Occipital lobe (tissue), 2 donors: ENCODE results near the gene ANG. TPM values are rescaled to one million over a fixed set of nuclear protein-coding genes. Genes with fewer than 3 reads are reported as not detected.

Experiments
- DNase-seq: peaks from one replicate; lab custom pipeline; 2025; lab: John Stamatoyannopoulos, UW
- total RNA-seq: library from RNA; depleted of rRNA; stranded (reverse); fragments of >200 nt; gene quantifications from one replicate; pipeline ENCODE4 v1.2.3, GENCODE V29; 2014

Gene ANG
- total RNA-seq, 1 donor from 2014 or later = 0.16 TPM

DNA sequence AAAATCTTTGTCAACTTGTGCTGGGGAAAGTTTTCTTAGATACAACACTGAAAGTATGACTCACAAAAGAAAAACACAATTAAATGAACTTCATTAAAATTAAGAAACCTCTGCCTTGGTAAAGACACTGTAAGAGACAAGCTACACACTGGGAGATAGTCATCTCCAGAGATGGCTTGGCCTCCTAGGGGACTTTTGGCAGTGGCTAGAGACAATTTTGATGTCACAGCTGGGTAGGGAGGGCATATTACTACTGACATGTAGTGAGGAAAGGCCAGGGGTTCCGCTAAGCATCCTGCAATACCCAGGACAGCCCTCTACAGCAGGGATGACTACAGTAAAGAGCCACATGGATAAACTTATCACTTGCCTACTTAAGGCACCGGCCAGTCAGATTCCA, 12.9 kb upstream of the ANG start:
- DNase-seq = no peak

DNA sequence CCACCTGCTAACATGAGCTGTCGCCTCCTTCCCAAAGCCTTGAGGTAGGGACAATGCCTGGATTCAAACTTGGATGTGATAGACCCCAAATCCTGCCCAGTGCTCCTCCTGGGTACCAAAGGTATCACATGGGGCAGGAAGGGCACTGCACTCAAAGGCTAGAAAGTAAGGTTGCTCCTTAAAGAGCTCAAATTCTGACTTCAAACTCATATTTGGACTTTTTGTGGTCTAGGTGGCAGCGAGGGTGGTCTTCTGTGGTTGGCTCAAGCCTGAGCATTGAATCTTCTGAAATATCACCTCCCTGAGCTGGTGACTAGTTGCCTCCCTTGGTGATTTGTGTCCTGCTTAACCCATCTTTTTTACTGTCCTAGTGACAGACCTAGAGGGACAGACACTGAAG, 12.5 kb upstream of the ANG start:
- DNase-seq = no peak

DNA sequence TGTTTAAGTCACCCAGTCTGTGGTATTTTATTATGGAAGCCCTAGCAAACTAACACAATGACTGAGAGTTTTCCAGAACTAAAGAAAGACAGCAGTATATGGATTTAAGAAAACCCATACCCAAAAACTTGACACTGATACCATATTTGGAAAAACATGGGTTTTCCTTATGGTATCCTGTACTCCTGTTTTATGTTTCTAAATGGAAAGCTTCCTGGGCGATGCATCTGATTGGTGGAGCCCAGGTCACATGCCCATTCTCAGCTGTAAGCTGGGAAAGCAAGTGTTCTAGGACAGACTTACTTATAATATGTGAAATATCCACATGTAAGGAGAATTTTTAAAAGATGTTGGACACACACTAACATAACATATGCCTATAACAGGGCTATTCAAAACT, 8.7 kb upstream of the ANG start:
- DNase-seq = no peak

DNA sequence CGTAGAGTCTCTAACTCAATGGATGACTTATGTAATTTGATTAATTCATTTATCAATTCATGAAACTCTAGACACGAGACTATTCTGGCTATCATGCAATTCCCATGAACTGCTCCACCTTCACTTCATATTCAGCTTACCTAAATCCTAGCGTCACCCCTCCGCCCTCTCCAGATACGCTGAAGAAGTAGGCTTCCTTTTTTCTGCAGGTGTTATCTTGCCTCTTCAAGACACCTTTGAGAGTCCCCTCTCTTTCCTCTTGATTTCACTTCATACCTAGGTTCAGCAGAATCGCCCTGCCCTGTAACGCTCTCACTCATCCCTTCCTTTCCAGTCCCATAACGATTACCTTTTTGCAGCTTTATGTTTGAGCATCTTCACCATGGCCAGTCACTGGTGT, 8.2 kb upstream of the ANG start:
- no peak for DNase-seq

DNA sequence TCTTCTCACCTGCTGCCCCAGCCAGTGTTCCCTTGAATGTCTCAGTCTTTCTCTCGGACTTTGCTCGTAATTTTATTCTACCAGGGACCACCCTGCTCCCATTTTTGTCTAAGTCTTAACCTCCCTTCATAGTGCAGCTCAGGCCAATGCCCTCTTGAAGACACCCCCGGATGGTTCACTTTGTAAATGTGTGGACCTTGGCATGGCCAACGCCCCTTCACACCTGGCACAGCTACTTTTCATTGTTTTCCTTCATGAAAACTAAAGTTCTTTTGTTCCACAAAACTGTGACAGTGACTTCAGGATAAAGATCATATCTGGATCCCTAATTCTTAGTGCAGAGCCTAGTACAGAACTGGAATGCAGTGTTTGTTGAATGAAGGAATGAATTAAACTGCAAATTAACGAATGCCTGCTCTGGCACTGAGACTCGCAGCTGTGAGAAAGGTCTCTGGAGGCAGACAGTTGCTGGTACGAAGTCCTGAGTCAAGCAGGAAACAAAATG, 7.7 kb upstream of the ANG start:
- DNase-seq = no peak

DNA sequence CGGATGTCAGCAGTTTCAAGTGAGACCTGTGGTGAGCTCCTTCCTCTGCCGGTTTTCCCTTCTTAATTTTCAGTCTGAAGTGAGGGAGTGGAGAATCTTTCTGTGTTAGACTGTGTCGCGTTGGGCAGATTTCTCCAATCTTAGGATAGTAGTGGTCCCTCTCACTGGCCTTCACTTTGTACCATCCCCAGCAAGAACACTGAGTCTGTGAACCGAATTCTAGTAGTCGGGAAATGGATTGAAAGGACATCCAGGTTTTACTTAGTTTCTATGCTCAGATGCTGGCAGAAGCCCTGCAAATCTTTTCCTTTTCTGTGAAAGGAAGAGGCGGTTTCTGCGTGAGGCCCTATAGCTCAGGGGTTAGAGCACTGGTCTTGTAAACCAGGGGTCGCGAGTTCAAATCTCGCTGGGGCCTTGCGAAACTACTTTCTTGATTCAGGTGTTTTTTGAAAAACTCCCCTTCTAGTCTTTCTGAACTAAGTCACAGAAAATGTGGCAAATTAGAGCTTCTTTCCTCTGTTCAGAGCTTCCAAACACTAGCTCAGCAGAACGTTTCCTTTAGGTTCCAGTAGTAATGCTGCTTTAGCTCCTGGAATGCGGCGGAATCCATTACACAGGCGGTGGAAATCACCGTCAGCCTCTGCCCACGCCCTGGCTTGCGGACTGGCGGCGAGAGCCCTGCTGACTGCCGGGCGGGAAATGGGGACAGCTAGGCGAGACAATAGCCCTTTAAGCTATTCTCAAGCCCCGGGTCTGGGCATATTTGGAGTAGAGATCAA, 7.0 kb upstream of the ANG start:
- DNase-seq = peak; percentile 59

DNA sequence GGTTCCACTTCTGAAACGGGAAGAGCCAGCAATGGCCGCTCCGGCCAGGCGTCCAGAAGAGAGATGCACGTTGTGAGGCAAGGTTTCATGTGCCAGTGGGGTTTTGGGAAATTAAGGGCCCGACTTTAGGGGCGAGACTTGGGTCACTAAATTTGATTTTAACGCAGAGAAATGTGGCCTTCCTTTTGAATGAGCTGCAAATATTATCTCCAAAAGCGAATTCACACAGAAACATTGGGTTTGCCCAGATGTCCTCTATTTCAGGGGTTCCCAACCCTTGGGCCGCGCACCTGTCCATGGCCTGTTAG, 6.5 kb upstream of the ANG start:
- DNase-seq = no peak

DNA sequence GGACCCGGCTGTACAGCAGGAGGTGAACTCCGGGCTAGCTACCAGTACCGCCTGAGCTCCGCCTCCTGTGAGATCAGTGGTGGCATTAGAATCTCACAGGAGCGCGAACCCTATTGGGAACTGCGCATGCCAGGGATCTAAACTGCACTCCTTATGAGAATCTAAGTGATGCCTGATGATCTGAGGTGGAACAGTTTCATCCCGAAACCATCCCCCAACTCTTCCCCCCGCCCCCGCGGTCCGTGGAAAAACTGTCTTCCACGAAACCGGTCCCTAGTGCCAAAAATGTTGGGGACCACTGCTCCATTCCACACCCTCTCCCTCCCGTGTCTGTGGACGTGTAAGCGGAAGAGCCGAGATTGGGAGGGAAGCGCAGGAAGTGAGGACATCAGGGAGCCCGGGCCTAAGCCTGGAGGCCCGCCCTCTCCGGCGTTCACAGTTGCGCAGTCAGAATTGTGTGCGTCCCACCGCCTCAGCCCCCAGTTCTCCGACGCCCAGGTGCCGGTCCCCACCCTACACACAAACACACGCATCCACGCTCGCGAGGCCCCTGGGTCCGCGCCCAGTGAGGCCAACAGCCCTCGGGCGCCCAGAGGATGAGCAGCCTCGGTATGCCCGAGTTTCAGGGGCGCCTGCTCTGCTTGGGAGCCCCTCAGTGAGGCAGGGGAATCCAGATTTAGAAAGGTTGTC, 6.0 kb upstream of the ANG start:
- peak; percentile 93 for DNase-seq

DNA sequence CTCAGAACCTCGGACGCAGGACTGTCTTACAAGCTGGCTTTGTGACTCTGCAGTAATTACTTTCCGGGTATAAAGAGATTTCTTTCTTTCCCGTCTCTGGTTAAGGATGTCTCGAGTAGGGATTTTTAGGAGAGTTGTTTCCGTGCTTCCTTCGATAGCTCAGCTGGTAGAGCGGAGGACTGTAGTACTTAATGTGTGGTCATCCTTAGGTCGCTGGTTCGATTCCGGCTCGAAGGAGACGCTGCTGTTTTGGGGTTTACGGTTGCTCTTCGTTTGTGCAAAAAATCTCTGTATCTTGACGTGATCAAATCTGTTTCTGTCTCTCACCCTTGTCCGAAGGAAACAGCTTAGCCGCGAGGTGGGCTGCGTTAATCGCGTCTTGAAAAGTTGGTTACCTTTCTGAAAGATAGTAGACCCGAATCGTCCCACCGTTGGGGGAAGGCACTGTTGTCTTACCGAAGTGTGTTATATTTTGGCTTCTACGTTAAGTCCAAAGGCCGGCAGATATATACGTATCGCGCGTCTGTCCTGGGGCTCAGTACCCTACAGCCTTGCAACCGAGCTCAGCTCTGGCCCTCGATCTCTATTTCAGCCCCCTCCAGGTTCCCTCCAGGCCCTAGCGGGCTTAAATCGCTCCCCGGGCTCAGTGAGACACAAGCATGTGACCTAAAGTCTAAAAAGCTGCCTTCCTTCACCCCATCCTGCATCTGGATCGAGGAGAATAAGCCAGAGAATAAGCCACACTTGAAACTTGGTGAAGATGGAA, 5.3 kb upstream of the ANG start:
- peak; percentile 67 for DNase-seq

DNA sequence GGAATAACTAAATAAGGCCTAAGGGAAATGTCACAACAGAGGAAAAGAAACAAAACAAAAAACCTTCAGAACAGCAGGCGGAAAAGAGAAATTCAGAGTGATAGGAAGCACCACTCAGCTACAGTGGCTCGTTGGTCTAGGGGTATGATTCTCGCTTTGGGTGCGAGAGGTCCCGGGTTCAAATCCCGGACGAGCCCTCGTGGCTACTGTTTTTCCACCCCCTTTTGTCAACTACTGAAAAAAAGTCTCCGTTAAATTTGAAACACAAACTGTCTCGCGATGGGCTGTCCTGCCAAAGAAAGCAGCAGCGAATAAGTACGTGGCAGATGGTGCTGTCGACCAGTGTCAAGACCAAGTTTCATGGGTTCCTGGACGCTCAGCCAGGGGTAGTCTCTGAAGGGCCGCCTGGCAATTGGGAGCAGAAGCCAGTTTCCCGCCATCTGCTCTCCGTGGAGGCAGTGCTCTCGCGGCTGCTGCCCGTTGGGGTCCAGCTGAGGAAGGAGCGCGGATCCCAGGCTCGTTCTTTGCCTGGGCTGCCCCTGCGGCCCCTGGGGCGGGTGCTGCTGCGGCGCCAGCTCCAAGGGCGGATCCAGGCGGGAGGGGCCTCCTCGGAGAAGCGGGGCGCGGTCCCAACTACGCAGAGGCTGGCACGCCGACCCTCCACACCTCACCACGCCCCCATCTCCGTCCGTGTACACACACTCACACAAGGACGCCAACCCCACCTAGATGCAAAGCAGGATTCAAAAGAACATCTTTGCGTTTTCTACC, 4.5 kb upstream of the ANG start, which contains the start of gene RNASE4:
Gene RNASE4 (plus strand): TSS at position 670 of the 771 bp plus-strand sequence. CDS start 14,812 bp downstream, outside the sequence.
- DNase-seq = peak; percentile 71

DNA sequence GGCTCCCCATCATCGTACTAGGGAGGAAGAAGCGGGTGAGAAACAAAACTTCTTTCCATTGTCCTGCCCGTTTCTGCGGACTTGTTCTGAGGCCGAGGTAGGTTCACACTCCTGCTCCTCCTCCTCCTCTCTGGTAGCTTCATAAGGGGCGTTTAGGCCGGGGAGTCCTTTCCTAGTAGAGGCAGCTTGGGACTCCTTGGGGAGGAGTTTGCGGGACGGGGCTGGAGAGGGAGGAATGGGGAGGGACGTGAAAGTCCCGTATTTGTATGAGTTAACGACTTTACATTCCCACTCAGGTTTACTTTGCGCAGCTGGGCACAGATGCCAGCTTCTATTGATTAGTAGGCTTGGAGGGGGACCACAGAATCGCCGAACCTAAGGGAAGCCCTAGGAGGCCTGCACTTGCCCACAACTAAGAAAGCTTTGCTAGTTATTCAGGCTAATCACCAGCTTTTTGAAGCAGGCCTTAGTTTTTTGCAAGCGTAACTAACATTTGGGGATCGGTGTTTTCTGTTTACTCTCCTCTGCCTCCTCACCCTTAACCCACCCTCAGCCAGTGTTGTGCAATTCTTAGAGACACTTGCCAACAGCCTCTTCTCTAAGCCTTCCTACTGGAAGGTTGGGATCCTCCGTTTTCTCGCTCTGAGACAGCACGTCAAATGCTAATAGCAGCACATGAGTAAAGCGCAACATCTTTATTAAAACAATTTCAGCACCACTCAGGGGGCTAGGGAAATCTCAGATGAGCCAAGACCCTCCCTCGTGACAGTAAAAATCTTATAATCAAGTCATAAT, 3.7 kb upstream of the ANG start:
- peak; percentile 15 for DNase-seq

DNA sequence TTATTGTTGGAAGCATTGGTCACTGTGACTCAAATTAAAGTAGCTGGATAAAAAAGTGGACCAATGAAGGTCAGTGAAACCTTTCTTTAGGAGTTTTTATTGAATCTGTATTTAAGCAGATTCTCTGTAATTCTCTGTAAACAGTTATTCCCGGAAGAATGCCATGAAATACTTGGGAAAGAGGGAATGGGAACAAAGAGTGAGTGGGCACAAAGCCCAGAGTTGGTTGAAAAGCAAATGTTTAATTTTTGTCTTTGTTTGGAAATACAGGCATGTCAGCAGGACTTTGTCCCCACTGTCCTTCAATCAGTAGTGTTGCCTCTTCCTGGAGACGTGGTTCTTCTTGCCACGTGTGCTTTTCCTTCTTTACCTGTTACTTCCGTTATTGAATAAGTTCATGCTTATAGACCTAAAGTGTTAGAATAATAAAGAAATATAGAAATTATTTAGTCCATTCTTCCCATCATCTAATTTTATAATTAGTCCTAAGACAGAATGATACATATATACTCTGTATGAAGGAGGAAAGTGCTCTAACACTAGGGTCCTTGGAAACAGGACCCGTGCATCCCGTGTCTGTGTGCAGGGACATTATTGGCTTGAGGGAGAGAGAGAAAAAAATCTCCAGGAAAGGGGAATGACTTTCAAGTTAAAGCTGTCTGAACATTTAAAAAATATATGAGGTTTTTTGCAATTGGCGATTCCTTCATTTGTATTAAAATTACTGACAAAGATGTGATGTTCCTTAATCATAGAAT, 2.0 kb upstream of the ANG start:
- no peak for DNase-seq

DNA sequence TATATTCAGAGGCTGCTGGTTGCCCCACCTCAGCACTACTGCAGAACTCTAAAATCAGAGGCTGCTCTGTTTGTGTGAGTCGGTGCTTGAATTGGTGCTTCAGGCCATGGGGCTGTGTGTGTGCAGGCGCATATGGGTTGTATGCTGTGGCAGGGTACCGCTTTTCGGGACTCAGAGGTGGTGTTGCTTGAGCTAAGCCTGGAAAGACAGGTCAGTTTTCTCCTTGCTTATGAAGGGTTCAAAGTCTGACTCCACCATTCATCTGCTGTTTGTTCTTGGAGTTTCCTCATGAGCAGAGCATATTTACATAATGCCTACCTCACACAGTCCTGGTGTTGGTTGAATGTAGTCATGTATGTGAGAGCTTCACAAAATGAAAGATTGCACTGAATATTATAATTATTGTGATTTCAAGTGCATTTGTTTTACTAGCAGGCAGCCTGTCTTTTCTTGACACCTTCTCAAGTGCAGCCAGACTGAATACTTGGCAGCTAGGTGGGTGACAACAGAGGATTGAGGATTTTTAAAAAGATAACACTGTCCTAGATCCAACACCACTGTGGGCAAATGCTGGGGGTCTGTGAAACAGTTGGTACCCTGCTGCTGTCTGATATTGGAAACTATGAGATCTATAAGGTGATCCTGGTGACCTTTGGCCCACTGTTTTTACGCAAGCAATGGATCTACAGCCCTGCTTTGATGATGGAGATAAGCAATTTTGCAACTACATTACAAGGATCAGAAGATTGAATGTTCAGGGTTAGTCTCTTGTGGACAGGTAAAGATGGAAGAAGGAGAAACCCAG, 1.0 kb upstream of the ANG start:
- no peak for DNase-seq

DNA sequence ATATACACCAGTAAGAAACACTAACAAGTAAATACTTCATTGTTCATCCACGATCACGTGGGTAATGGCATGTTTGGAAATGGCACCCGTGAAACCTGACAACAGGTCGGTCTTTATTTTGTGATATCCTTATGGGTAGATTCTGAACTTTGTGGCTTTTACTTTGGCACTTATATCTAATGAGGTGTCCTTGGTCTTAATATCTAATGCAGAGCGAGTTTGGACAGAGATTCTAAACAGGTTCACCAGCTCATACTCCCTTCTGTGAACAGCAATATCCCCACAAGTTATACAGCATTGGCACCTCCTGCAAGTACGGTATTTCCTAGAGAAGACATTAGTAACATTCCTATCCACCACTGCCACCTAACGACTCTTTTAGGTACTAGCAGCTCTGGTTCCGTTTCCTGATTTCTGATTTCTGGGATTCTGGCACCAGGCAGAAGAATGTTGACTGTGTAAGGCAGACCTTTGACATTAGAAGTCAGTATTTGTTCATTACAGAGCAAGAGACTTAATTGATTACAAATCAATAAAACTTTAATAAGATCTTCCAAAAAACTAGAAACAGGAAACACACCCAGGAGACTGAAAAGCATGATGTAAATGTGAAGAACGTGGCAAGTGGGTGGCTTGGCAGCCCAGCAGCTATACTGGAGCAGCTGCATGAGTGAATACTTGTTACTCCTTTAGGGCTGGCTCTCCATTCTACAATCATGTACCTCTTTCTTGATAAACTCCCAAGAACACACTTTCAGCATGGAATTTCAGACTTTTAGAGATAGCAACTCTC, 2.5 kb downstream of the ANG start:
- peak; percentile 33 for DNase-seq

DNA sequence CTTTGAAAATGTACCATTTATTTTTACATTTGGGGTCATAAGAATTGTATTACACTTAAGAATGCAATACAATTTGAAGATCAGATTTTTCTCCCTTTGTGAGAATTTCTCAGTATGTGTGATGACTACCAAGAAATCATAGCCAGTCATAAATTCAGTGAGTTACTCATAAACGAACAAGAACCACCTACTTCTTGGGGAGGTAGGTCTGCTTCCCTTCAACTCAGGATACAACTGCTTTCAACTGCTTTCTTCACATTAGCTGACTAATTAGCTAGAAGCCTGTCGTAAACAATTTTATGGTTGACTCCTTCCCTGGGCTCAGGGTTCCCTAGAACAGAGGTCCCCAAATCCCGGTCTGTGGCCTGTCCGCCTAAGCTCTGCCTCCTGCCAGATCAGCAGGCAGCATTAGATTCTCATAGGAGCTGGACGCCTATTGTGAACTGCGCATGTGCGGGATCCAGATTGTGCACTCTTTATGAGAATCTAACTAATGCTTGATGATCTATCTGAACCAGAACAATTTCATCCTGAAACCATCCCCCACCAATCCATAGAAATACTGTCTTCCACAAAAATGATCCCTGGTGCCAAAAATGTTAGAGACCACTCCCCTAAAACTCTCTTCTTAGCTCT, 3.7 kb downstream of the ANG start:
- DNase-seq = no peak

DNA sequence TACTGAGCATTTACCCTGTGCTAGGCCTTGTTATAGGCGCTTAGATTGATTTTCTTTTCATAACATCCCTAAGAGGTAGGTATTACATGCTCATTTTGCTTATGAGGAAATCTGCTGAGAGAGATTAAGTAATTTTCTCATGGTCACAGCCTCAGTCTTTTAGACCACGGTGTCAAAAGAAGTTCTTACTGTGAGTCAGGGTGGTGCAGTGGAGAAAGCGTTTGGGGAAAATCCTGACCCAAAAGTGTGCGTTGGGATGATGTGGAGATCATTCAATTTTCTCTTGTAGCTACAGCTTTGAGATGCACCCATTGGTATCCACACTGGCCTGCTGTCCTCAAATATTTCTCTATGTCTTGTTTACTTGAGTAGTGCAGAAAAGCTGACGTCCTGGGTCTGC, 8.2 kb downstream of the ANG start:
- DNase-seq = no peak

DNA sequence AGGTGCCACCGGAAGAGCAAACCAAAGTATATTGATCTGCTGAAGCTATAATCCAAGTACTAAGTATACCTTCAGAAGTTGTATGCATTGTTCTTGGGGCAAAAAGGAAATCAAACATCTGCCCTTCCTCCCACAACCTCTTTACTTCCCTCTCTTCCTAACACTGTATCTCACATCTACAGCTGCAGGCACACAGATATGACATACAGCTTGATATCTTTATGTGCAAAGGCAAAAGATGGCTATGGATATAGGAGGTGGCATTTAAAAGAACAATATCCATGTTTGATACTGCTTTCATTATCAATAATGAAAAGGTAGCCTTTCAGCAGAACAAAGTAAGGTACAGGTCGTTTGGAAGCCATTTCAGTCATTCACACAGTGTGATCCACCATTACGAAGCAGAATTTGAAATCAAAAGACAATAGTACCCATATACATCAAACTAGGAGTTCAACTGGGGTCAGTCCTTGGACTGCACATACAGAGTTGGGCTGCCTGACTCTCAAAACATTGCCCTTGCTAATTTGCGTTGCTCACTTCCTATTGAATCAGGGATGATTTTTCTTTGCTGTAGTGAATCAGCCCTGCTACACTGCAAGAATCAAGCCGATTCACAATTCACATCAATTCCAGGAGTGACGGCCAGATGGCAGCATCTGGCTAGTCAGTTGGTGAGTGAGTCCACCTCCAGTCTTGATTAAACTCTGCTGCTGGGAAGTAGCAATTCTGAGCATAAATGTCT, 8.9 kb downstream of the ANG start:
- peak; percentile 72 for DNase-seq
